NCI-H2196 (cell line): ENCODE measurements around the gene CETP.
"Not testable (repeated sequence)": the region's sequence is repeated elsewhere in the genome, so short reads cannot be mapped to it uniquely, and the experiment has no call there.

Experiments
- DNase-seq: peaks from one replicate; lab custom pipeline; 2025; ENCODE audit not compliant: unreplicated experiment; lab: John Stamatoyannopoulos, UW

The CETP gene

GRCh38 chr16:56980201-56980535 lies 18.4 kb downstream of the CETP start:
- no peak for DNase-seq

- no peak for DNase-seq
Observed at GRCh38 chr16:56980792-56981724, 19.3 kb downstream of the CETP start.

GRCh38 chr16:56981729-56982271 lies 20.1 kb downstream of the CETP start:
- DNase-seq: no peak

GRCh38 chr16:56982695-56983094 lies 20.9 kb downstream of the CETP start:
- no peak for DNase-seq

GRCh38 chr16:56983211-56983751 lies 21.5 kb downstream of the CETP start:
- no peak for DNase-seq

GRCh38 chr16:56984639-56985038 lies 22.9 kb downstream of the CETP start:
- DNase-seq: peak; percentile 21

- DNase-seq: no peak
Observed at GRCh38 chr16:56985288-56985961, 23.7 kb downstream of the CETP start.

GRCh38 chr16:56985962-56986360 lies 24.2 kb downstream of the CETP start:
- no peak for DNase-seq

- no peak for DNase-seq
Observed at GRCh38 chr16:56986361-56986760, 24.6 kb downstream of the CETP start.

- not testable (repeated sequence) for DNase-seq
Observed at GRCh38 chr16:56986908-56987307, 25.2 kb downstream of the CETP start.

GRCh38 chr16:56987692-56988091 lies 25.9 kb downstream of the CETP start:
- no peak for DNase-seq

- DNase-seq: no peak
Observed at GRCh38 chr16:56988161-56988947, 26.6 kb downstream of the CETP start.

GRCh38 chr16:56988948-56989945 lies 27.5 kb downstream of the CETP start, which contains the start of gene NLRC5:
Gene NLRC5, plus strand, starts transcription at chr16:56989557. Its CDS starts 31,156 bp downstream, at chr16:57020713.
- DNase-seq: peak; percentile 59

GRCh38 chr16:56989988-56990387 lies 28.2 kb downstream of the CETP start:
- no peak for DNase-seq

- no peak for DNase-seq
Observed at GRCh38 chr16:56990407-56991286, 28.9 kb downstream of the CETP start.

- not testable (repeated sequence) for DNase-seq
Observed at GRCh38 chr16:56992431-56992830, 30.7 kb downstream of the CETP start.

GRCh38 chr16:56993204-56993603 lies 31.5 kb downstream of the CETP start:
- DNase-seq: no peak

GRCh38 chr16:56994311-56994710 lies 32.6 kb downstream of the CETP start:
- DNase-seq: no peak
